BE2C (cell line): ENCODE measurements around the gene ATP13A1.

Source experiments
- DNase-seq: peaks from one replicate; pipeline ENCODE4 v3.0.0-alpha.2; 2020
- H3K27me3 ChIP-seq: fragments of 250-450 bp; sonication (Bioruptor Pico); 2 replicates; pipeline ENCODE4 v1.5.1; 2020; ENCODE audit warnings: mild to moderate bottlenecking
- H3K36me3 ChIP-seq: fragments of 250-450 bp; sonication (Bioruptor Pico); 2 replicates; pipeline ENCODE4 v1.5.1; 2020; ENCODE audit warnings: mild to moderate bottlenecking
- H3K4me1 ChIP-seq: fragments of 250-450 bp; sonication (Bioruptor Pico); 2 replicates; pipeline ENCODE4 v1.5.1; 2020
- H3K4me3 ChIP-seq: 2 replicates; pipeline ENCODE4 v1.5.1; 2011; ENCODE audit warnings: low read depth, low read length
- H3K9me3 ChIP-seq: fragments of 250-450 bp; sonication (Bioruptor Pico); 2 replicates; pipeline ENCODE4 v1.5.1; 2020
- CTCF ChIP-seq: IDR thresholded peaks from 2 replicates; pipeline ENCODE4 v1.5.1; 2012; ENCODE audit warnings: mild to moderate bottlenecking, low read depth, low read length

Gene ATP13A1

GRCh38 chr19:19649155-19649554 lies 14.3 kb downstream of the ATP13A1 start:
- no peaks in the 10 kb centered on the region for H3K9me3 ChIP-seq
- no peak for TF ChIP-seq CTCF
- H3K36me3 ChIP-seq: peaks cover 68% of the 10 kb centered on the region
- no peaks in the 10 kb centered on the region for H3K4me1 ChIP-seq
- DNase-seq: no peak
- H3K27me3 ChIP-seq: no peaks in the 10 kb centered on the region
- H3K4me3 ChIP-seq: no peak overlapping the region

- peaks cover 50% of the 10 kb centered on the region for H3K36me3 ChIP-seq
- H3K9me3 ChIP-seq: no peaks in the 10 kb centered on the region
- no peak for DNase-seq
- no peaks in the 10 kb centered on the region for H3K4me1 ChIP-seq
- no peak for TF ChIP-seq CTCF
- no peak overlapping the region for H3K4me3 ChIP-seq
- no peaks in the 10 kb centered on the region for H3K27me3 ChIP-seq
These were observed 16.2 kb downstream of the ATP13A1 start for GRCh38 chr19:19647037-19647835.

GRCh38 chr19:19645233-19645870 lies 18.1 kb downstream of the ATP13A1 start:
- DNase-seq: no peak
- Histone ChIP-seq H3K9me3 (no peaks in the 10 kb centered on the region), H3K4me1 (no peaks in the 10 kb centered on the region), H3K27me3 (no peaks in the 10 kb centered on the region), H3K4me3 (no peak overlapping the region), H3K36me3 (peaks cover 32% of the 10 kb centered on the region)
- TF ChIP-seq CTCF: no peak

GRCh38 chr19:19644054-19644388 lies 19.5 kb downstream of the ATP13A1 start:
- Histone ChIP-seq H3K4me3 (no peak overlapping the region; the same call in 1 of the 2 replicates), H3K9me3 (no peaks in the 10 kb centered on the region), H3K4me1 (no peaks in the 10 kb centered on the region), H3K27me3 (no peaks in the 10 kb centered on the region), H3K36me3 (peaks cover 19% of the 10 kb centered on the region)
- no peak for TF ChIP-seq CTCF
- no peak for DNase-seq

GRCh38 chr19:19643158-19644053 lies 20.1 kb downstream of the ATP13A1 start, which contains the start of gene GMIP:
TSS of gene GMIP (minus strand) at chr19:19643657. CDS start at chr19:19643529, 128 bp downstream.
- DNase-seq: peak; percentile 78
- peak; percentile 87 for TF ChIP-seq CTCF
- no peaks in the 10 kb centered on the region for H3K27me3 ChIP-seq
- H3K36me3 ChIP-seq: peaks cover 19% of the 10 kb centered on the region
- H3K4me1 ChIP-seq: no peaks in the 10 kb centered on the region
- no peaks in the 10 kb centered on the region for H3K9me3 ChIP-seq
- peak within 1 kb of the TSS; percentile 84 for H3K4me3 ChIP-seq
